ENCODE results near the gene CD164. TPM values are rescaled to one million over a fixed set of nuclear protein-coding genes. Genes with fewer than 3 reads are reported as not detected.

The CD164 gene
- total RNA-seq, 1 experiment from 2014 or later: 337 TPM

GRCh38 chr6:109362102-109362884, 20.0 kb downstream of the CD164 start:
- no peak for TF ChIP-seq TCF7L2 (IDR thresholded peaks at IDR 0.05; ENCODE audit: low read depth, low read length)
- peak; percentile 13; the same call in 1 of the 2 replicates for TF ChIP-seq POLR2AphosphoS5 (IDR thresholded peaks at IDR 0.05; ENCODE audit: low read depth, low read length)
- no peak for TF ChIP-seq SIN3A (IDR thresholded peaks at IDR 0.05; ENCODE audit: borderline replicate concordance, insufficient read depth, low read depth, low read length)
- Histone ChIP-seq H3K9me3 (ENCODE audit: control insufficient read depth, insufficient read depth, low read depth, low read length) (peaks cover 4% of the 10 kb centered on the region; the same call in 1 of the 2 replicates), H3K27me3 (ENCODE audit: control insufficient read depth, insufficient read depth, low read length) (no peaks in the 10 kb centered on the region), H3K4me1 (ENCODE audit: control insufficient read depth, insufficient read depth, low read length) (no peaks in the 10 kb centered on the region), H3K27ac (ENCODE audit: low read length) (no peak overlapping the region), H3K4me3 (ENCODE audit: low read depth in 2 of 2, low read length in 2 of 2) (no peak overlapping the region), H3K36me3 (ENCODE audit: control insufficient read depth, insufficient read depth, low read length) (peaks cover 20% of the 10 kb centered on the region)
- intact Hi-C loops (cut with micrococcal nuclease; ENCODE audit: unreplicated experiment) (no loop called here), in situ Hi-C loops (cut with HindIII; ENCODE audit: low pct_unique_long_range_greater_than_20kb, low sequenced_read_pairs) (no loop called here)
- ChIA-PET CTCF (no interaction called here), POLR2A (no interaction called here)
- no peak for DNase-seq (ENCODE audit: low read depth, low spot score)
- no TSS peak for BruUV-seq (replicated peaks)
- ATAC-seq: no peak

GRCh38 chr6:109360791-109361190, 21.5 kb downstream of the CD164 start:
- no peak overlapping the region for H3K27ac ChIP-seq (ENCODE audit: low read length)
- no peak overlapping the region for H3K4me3 ChIP-seq (ENCODE audit: low read depth in 2 of 2, low read length in 2 of 2)
- intact Hi-C loops (cut with micrococcal nuclease; ENCODE audit: unreplicated experiment): no loop called here
- ChIA-PET POLR2A (no interaction called here), CTCF (no interaction called here)
- TF ChIP-seq REST (IDR thresholded peaks at IDR 0.05; ENCODE audit: insufficient read depth in 1 of 2, low read depth in 2 of 2, low read length in 1 of 2) (no peak), POLR2AphosphoS5 (IDR thresholded peaks at IDR 0.05; ENCODE audit: low read depth, low read length) (no peak), SIN3A (IDR thresholded peaks at IDR 0.05; ENCODE audit: borderline replicate concordance, insufficient read depth, low read depth, low read length) (no peak), TCF7L2 (IDR thresholded peaks at IDR 0.05; ENCODE audit: low read depth, low read length) (no peak), CTCF (IDR thresholded peaks at IDR 0.05) (no peak)
- H3K9me3 ChIP-seq (ENCODE audit: control insufficient read depth, insufficient read depth, low read depth, low read length): peaks cover 16% of the 10 kb centered on the region; the same call in 1 of the 2 replicates
- H3K4me1 ChIP-seq (ENCODE audit: control insufficient read depth, insufficient read depth, low read length): no peaks in the 10 kb centered on the region
- H3K36me3 ChIP-seq (ENCODE audit: control insufficient read depth, insufficient read depth, low read length): peaks cover 7% of the 10 kb centered on the region; the same call in 1 of the 2 replicates
- ATAC-seq (no peak), DNase-seq (ENCODE audit: low read depth, low spot score) (no peak)
- no peaks in the 10 kb centered on the region for H3K27me3 ChIP-seq (ENCODE audit: control insufficient read depth, insufficient read depth, low read length)
- BruUV-seq (replicated peaks): no TSS peak
- in situ Hi-C loops (cut with HindIII; ENCODE audit: low pct_unique_long_range_greater_than_20kb, low sequenced_read_pairs): no loop called here

- no peak; the same call in 1 of the 2 replicates for ATAC-seq
- CTCF ChIA-PET: no interaction called here
- no peak for TF ChIP-seq POLR2AphosphoS5 (IDR thresholded peaks at IDR 0.05; ENCODE audit: low read depth, low read length)
Measured at GRCh38 chr6:109360281-109360680, 22.0 kb downstream of the CD164 start.

More at GRCh38 chr6:109360281-109360680, 22.0 kb downstream of the CD164 start:
- intact Hi-C loops (cut with micrococcal nuclease; ENCODE audit: unreplicated experiment) (no loop called here), in situ Hi-C loops (cut with HindIII; ENCODE audit: low pct_unique_long_range_greater_than_20kb, low sequenced_read_pairs) (no loop called here)
- H3K27me3 ChIP-seq (ENCODE audit: control insufficient read depth, insufficient read depth, low read length): no peaks in the 10 kb centered on the region
- H3K27ac ChIP-seq (ENCODE audit: low read length): no peak overlapping the region
- no peaks in the 10 kb centered on the region for H3K4me1 ChIP-seq (ENCODE audit: control insufficient read depth, insufficient read depth, low read length)
- no peak overlapping the region for H3K4me3 ChIP-seq (ENCODE audit: low read depth in 2 of 2, low read length in 2 of 2)
- POLR2A ChIA-PET: no interaction called here
- H3K36me3 ChIP-seq (ENCODE audit: control insufficient read depth, insufficient read depth, low read length): peaks cover 7% of the 10 kb centered on the region; the same call in 1 of the 2 replicates
- H3K9me3 ChIP-seq (ENCODE audit: control insufficient read depth, insufficient read depth, low read depth, low read length): peaks cover 16% of the 10 kb centered on the region; the same call in 1 of the 2 replicates
- no TSS peak for BruUV-seq (replicated peaks)
- no peak for DNase-seq (ENCODE audit: low read depth, low spot score)
